Gastrocnemius medialis (tissue), 4 donors: ENCODE results near the gene TCTN2.

Source experiments
- CTCF ChIP-seq, 5 experiments: fragments of 450-650 bp in 3 of 5; fragments of 200-600 bp in 2 of 5; sonication (generic) in 2 of 5; IDR thresholded peaks in 4 of 5; conservative IDR thresholded peaks in 1 of 5; 1 replicate in 4 of 5; 2 replicates in 1 of 5; pipeline ENCODE4 v1.5.1; 2016 to 2019; ENCODE audit warnings: antibody characterized with exemption in 5 of 5, mild to moderate bottlenecking in 3 of 5, moderate library complexity in 3 of 5
- POLR2A ChIP-seq, 2 donors: fragments of 450-650 bp; IDR thresholded peaks; one replicate each; pipeline ENCODE4 v1.6.1; 2017; ENCODE audit warnings: antibody characterized with exemption in 2 of 2, mild to moderate bottlenecking in 2 of 2, moderate library complexity in 2 of 2

- TF ChIP-seq CTCF (IDR thresholded peaks at IDR 0.05 in 4 of 5, conservative IDR thresholded peaks at IDR 0.05 in 1 of 5) (no peak), POLR2A (IDR thresholded peaks at IDR 0.05) (no peak)
Observed at GRCh38 chr12:123734268-123734667, 63.4 kb downstream of the TCTN2 start.
